Activated T-helper 17 cell treated with anti-CD3 and anti-CD28 coated beads, Interleukin-2, amount 50 U/mL, for 72 hours (primary cell): ENCODE measurements around the gene MITF. TPM values are rescaled to one million over a fixed set of nuclear protein-coding genes. Genes with fewer than 3 reads are reported as not detected.

Source experiments
- ATAC-seq: fragments of 150-1000 bp; cut with Tn5 transposase; replicated peaks from 2 replicates; pipeline ENCODE4 v1.10.0; 2021; ENCODE audit warnings: mild to moderate bottlenecking, moderate library complexity
- H3K27ac Mint-ChIP-seq: one replicate; pipeline ENCODE4 v1.8.0; 2022; ENCODE audit warnings: mixed read lengths
- H3K27me3 Mint-ChIP-seq: one replicate; pipeline ENCODE4 v1.8.0; 2022; ENCODE audit warnings: mixed read lengths
- H3K36me3 Mint-ChIP-seq: one replicate; pipeline ENCODE4 v1.8.0; 2022; ENCODE audit warnings: low read depth, mild to moderate bottlenecking, mixed read lengths
- H3K4me1 Mint-ChIP-seq: one replicate; pipeline ENCODE4 v1.8.0; 2022; ENCODE audit warnings: mixed read lengths
- H3K4me3 Mint-ChIP-seq: one replicate; pipeline ENCODE4 v1.8.0; 2022; ENCODE audit warnings: mild to moderate bottlenecking, mixed read lengths
- H3K9me3 Mint-ChIP-seq: one replicate; pipeline ENCODE4 v1.8.0; 2022; ENCODE audit warnings: mixed read lengths
- total RNA-seq, 2 donors: library from RNA; stranded (reverse); gene quantifications; one replicate each; pipeline ENCODE4 v1.2.3, GENCODE V29; 2022

MITF gene
- total RNA-seq, 2 donors from 2014 or later, result not detected

DNA sequence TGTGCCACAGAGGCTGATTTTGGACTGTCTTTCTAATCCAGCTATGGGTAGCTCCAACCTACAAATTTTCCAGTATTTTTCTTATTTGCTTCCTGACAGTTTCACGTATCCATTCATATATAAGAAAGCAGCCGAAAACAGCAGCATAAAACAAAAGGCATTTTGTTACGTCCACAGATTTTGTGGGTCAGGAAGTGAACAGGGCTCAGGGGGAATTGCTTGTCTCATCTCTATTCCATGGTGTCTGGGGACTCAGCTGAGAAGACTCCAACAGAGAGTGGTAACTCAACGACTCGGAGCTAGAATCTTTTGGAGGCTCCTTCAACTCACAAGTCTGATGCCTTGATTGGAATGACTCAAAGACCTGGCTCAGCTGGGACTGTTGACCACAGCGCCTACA lies 248.6 kb downstream of the MITF start:
- no peaks in the 10 kb centered on the region for H3K4me1 Mint-ChIP-seq
- no peak for ATAC-seq
- no peak overlapping the region for H3K4me3 Mint-ChIP-seq
- H3K9me3 Mint-ChIP-seq, result peaks cover 4% of the 10 kb centered on the region
- H3K27me3 Mint-ChIP-seq, result no peaks in the 10 kb centered on the region
- no peaks in the 10 kb centered on the region for H3K36me3 Mint-ChIP-seq
- no peak overlapping the region for H3K27ac Mint-ChIP-seq

DNA sequence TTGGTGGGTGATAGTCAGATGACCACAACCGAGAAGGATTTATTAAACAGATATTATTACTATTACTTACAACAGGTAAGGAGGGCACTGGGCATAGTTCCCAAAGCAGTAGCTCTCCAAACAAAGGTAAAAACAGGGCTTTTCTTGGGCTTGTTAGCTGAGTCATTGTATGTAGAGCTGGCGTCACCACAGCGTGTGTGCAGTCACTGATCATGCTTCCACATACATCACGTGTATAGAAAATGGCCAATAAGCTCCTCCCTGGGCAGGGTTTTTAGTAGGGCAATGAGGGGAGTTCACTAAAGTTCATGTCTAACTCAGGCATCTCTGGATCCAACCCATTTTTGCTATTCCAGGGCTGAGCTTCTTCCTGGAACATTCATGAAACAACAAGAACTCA lies 254.5 kb downstream of the MITF start:
- Mint-ChIP-seq H3K27ac (no peak overlapping the region), H3K9me3 (no peaks in the 10 kb centered on the region), H3K36me3 (no peaks in the 10 kb centered on the region), H3K27me3 (no peaks in the 10 kb centered on the region), H3K4me3 (no peak overlapping the region), H3K4me1 (no peaks in the 10 kb centered on the region)
- ATAC-seq, result no peak

DNA sequence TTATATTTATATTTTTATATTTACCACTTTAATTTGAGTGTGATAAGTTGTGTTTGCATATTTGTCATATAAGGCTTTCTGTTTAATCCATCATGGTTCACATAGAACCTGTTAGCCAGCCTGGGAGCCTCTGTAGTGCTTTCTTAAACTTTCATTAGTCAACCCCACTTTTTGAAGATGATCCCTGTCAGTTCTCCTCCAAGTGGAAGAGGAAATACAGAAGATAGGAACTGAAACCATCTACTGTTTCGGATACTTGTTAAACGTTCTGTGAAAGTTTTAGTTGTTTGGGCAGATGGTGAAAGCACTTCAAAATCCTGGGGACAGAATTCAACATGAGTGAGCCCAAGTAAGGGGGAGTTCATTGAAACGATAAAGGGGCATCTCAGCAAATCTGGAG lies 255.7 kb downstream of the MITF start:
- no peaks in the 10 kb centered on the region for H3K4me1 Mint-ChIP-seq
- ATAC-seq, result no peak
- H3K36me3 Mint-ChIP-seq, result no peaks in the 10 kb centered on the region
- H3K27ac Mint-ChIP-seq, result no peak overlapping the region
- no peaks in the 10 kb centered on the region for H3K27me3 Mint-ChIP-seq
- no peak overlapping the region for H3K4me3 Mint-ChIP-seq
- H3K9me3 Mint-ChIP-seq, result no peaks in the 10 kb centered on the region

DNA sequence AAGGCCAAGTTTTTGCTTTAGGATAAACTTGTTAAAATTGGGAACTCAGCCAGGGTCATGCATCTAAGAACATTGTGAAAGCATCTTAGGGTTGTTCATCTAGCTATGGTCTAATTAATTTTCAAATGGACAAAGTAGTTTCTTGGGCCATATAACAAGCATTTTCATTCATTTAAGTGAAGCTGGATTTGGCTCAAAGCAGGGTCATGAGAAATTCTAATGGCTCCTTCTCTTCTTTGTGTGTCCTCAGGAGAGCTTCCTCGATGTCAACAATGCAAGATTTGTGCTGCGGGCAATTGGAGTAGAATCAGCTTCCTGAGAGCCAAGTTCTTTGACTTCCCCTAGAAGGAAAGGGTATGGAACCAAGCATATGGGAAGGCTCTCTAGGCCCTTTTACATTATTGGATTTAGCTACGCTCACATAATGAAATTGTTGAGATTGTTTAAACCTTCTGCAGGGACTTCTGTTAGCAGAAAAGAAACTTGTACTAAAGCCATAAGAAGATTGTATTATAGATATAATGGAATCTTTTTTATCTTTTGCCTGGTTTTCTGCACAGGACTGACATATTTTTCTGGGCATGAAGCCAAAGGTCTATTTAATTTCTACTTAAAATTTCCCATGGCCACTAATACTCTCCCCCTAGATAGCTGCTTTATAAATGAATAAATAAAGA lies 258.5 kb downstream of the MITF start:
- Mint-ChIP-seq H3K4me3 (no peak overlapping the region), H3K27me3 (no peaks in the 10 kb centered on the region), H3K9me3 (no peaks in the 10 kb centered on the region), H3K27ac (no peak overlapping the region), H3K36me3 (no peaks in the 10 kb centered on the region), H3K4me1 (no peaks in the 10 kb centered on the region)
- no peak for ATAC-seq

DNA sequence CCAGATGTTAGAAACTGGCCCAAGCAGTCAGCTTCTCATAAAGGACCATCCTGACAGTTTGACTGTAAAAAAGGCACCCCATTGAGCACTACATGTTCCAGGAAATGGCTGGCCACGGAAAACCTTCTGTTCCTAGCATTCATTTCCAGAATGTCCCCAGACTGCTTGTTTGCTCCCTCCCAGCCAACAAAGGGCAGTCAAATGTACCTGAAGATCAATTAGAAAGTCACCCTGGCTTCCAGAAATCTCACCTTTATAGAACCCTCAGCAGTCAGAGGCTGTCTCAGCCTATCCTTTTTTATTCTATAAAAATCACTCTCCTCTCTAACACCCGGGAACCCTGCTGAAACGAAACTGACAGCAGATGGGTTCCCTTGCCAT lies 259.5 kb downstream of the MITF start:
- no peaks in the 10 kb centered on the region for H3K27me3 Mint-ChIP-seq
- H3K4me1 Mint-ChIP-seq, result no peaks in the 10 kb centered on the region
- H3K4me3 Mint-ChIP-seq, result no peak overlapping the region
- no peak overlapping the region for H3K27ac Mint-ChIP-seq
- H3K36me3 Mint-ChIP-seq, result no peaks in the 10 kb centered on the region
- ATAC-seq, result no peak
- H3K9me3 Mint-ChIP-seq, result no peaks in the 10 kb centered on the region

DNA sequence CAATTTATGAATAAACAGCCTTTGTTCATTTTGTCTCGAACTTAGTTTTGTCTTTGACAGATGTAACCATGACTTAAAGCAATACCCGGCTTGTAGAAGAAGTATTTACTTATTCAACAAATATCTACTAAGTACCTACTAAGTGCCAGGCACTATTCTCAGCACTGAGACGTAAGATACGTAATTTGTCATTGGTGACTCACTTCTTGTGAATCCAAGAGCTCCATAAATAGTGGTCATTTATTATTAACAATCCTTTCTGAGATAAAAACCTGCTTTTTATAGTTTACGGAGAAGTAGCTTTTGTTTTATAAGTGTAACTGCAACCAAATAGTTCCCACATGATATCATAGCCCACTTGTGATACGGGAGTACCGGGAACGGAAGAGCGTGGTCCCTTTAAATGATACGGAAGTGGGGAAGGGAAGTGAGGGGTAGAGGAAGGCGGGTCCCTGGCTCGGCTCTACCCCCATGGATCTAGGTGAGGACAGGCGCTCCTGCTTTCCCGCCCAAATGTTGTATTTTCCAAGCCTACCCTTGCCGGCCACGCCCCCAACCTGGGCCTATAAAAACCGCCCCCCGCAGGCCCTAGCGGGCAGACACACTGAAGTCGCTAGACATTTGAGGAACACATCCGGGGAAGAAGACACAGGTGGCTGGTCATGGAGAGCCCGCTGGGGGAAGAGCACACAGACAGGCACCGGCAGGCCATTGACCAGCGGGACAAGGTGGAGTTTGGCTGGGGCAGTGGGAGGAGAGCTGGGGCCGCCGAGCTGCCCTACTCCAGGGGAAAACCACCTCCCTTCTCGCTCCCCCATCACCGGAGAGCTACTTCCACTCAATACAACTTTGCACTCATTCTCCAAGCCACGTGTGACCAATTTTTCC lies 260.1 kb downstream of the MITF start, which contains the start of gene SAMMSON:
Gene SAMMSON, plus strand, starts transcription at position 594 of the 888 bp plus-strand sequence.
- ATAC-seq, result no peak
- Mint-ChIP-seq H3K27me3 (no peaks in the 10 kb centered on the region), H3K4me3 (no peak within 1 kb of the TSS), H3K4me1 (no peaks in the 10 kb centered on the region), H3K36me3 (no peaks in the 10 kb centered on the region), H3K9me3 (no peaks in the 10 kb centered on the region), H3K27ac (no peak within 1 kb of the TSS)

DNA sequence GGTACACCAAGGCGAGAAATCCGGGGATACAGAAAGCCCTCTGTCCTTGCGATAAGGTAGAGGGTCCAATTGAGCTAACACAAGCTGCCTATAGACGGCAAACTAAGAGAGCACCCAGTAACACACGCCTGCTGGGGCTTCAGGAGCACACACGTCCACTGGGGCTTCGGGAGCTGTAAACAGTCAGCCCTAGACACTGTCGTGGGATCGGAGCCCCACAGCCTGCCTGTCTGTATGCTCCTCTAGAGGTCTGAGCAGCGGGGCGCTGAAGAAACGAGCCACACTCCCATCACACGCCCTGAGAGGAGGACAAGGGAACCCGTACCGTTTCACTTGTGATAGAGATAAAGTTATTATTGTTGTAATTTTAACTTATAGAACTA lies 260.8 kb downstream of the MITF start:
- H3K4me1 Mint-ChIP-seq, result no peaks in the 10 kb centered on the region
- H3K27ac Mint-ChIP-seq, result no peak overlapping the region
- no peaks in the 10 kb centered on the region for H3K36me3 Mint-ChIP-seq
- H3K27me3 Mint-ChIP-seq, result no peaks in the 10 kb centered on the region
- H3K4me3 Mint-ChIP-seq, result no peak overlapping the region
- H3K9me3 Mint-ChIP-seq, result no peaks in the 10 kb centered on the region
- ATAC-seq, result no peak

DNA sequence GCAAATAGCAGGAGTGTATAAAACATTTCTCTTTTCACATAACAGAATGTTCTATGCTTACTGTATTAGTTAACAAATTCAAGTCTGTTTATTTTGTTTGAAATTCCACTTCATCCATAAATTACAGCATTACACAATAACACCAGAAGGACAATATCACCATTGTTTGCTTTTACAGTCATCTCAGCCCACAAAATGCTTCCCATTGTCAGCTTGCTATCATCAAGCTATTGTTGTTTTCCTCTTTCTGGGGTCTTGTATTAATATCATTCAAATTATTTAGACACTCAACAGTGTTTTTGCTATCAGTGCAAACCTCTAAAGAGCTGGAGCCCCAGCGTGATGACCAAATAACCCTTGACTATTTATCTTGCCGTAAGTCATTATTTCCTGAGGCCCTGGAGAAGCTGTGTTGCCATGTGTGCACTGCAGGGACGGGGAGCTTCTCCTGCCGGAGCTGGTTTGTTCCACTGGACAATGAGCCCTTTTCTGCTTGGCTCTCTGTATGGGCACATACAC lies 261.4 kb downstream of the MITF start:
- Mint-ChIP-seq H3K9me3 (no peaks in the 10 kb centered on the region), H3K4me1 (no peaks in the 10 kb centered on the region), H3K27me3 (no peaks in the 10 kb centered on the region), H3K27ac (no peak overlapping the region), H3K36me3 (no peaks in the 10 kb centered on the region), H3K4me3 (no peak overlapping the region)
- ATAC-seq, result no peak

DNA sequence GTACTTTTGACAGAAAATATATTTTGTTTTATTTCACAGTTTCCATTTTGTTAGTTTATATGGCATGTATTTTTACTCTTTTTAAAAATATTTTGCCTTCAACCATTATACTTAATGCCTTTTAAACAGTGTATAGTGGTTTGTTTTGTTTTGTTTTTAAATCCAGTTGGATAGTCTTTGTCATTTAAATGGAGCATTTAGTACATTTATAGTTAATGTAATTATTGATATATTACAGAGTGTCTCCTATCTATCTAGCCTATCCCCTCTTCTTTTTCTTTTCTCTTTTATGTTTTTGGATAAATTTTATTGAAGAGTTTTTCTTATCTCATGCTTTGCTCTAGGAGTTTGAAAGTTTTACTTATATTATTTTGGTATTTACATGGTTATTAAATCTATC lies 263.9 kb downstream of the MITF start:
- Mint-ChIP-seq H3K27ac (no peak overlapping the region), H3K4me1 (no peaks in the 10 kb centered on the region), H3K4me3 (no peak overlapping the region), H3K9me3 (no peaks in the 10 kb centered on the region), H3K27me3 (no peaks in the 10 kb centered on the region), H3K36me3 (no peaks in the 10 kb centered on the region)
- ATAC-seq, result no peak

DNA sequence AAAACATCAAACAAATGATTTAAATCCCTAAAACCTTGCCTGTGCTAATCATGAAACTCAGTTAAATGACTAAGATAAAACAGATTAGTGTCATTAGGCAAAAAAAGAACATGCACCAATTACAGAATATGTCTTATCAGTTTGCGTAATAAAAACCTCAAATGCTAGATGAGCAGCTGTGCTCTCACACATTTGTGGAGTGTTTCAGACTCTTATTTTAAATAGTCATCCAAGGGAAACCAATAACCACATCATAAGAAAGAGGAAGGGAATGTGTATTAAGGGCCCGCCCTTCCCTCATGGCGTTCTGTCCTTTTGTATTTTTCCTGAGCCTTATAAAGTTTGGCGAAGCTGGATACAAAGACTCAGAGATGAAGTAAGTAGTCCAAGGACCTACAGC lies 266.8 kb downstream of the MITF start:
- H3K4me3 Mint-ChIP-seq, result no peak overlapping the region
- H3K4me1 Mint-ChIP-seq, result no peaks in the 10 kb centered on the region
- no peaks in the 10 kb centered on the region for H3K9me3 Mint-ChIP-seq
- H3K36me3 Mint-ChIP-seq, result no peaks in the 10 kb centered on the region
- ATAC-seq, result no peak
- no peaks in the 10 kb centered on the region for H3K27me3 Mint-ChIP-seq
- H3K27ac Mint-ChIP-seq, result no peak overlapping the region

DNA sequence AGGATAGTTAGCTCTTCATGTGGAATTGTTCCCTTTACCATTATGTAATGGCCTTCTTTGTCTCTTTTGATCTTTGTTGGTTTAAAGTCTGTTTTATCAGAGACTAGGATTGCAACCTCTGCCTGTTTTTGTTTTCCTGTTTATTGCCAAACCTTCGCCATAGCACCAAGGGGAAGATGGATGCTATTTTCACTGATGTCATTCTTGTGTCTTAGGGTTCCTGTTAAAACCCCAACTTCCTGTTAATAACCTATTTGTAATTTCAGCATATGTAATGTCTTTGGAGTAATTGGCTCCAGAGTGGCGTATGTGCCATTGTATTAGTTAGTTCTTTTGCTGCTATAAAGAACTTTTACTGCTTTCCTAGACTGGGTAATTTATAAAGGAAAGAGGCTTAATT lies 271.1 kb downstream of the MITF start:
- Mint-ChIP-seq H3K27me3 (no peaks in the 10 kb centered on the region), H3K4me3 (no peak overlapping the region), H3K9me3 (no peaks in the 10 kb centered on the region), H3K4me1 (no peaks in the 10 kb centered on the region), H3K27ac (no peak overlapping the region), H3K36me3 (no peaks in the 10 kb centered on the region)
- no peak for ATAC-seq

DNA sequence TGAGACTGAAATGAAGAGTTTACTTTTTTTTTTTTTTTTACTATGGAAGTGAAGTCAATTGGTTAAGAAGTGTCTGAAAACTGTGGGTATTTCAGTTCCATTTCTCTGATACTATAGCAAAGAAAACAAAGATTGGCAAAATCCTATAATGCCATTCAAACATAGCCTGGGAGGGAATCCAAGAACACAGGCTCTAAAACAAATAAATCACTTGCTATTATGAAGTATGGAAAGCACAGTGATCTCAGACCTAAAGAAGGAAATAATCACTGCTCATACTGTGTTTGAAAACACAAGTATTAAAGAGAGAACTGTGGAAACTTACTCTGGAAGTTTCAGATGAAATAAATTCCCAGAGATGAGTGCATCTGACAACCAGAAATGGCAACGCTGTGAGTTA lies 272.3 kb downstream of the MITF start:
- H3K4me1 Mint-ChIP-seq, result no peaks in the 10 kb centered on the region
- H3K36me3 Mint-ChIP-seq, result no peaks in the 10 kb centered on the region
- no peaks in the 10 kb centered on the region for H3K9me3 Mint-ChIP-seq
- no peak overlapping the region for H3K27ac Mint-ChIP-seq
- no peak for ATAC-seq
- H3K4me3 Mint-ChIP-seq, result no peak overlapping the region
- H3K27me3 Mint-ChIP-seq, result no peaks in the 10 kb centered on the region
